Measurements from ENCODE around the gene ADD1.

ADD1 gene

GRCh38 chr4:2843263-2843940 lies at the start of gene ADD1:
Gene ADD1, plus strand, starts transcription at chr4:2843844. Its CDS starts 32,072 bp downstream, at chr4:2875916.
- peak; percentile 91 to 95 (median 93) for DNase-seq

GRCh38 chr4:2794486-2795299 lies 49.0 kb upstream of the ADD1 start:
- DNase-seq: no peak

GRCh38 chr4:2795300-2795892 lies 48.2 kb upstream of the ADD1 start:
- no peak for DNase-seq

GRCh38 chr4:2795893-2796848 lies 47.5 kb upstream of the ADD1 start:
- DNase-seq: peak in 1 of 3 experiments; percentile 40

- no peak for DNase-seq
Measured at GRCh38 chr4:2796849-2797544, 46.6 kb upstream of the ADD1 start.

- DNase-seq: no peak
Measured at GRCh38 chr4:2797545-2798305, 45.9 kb upstream of the ADD1 start.

- DNase-seq: peak in 1 of 3 experiments; percentile 19
Measured at GRCh38 chr4:2798399-2799223, 45.0 kb upstream of the ADD1 start.

- no peak for DNase-seq
Measured at GRCh38 chr4:2799224-2799911, 44.3 kb upstream of the ADD1 start.

GRCh38 chr4:2799971-2800690 lies 43.5 kb upstream of the ADD1 start:
- DNase-seq: no peak

- DNase-seq: no peak
Measured at GRCh38 chr4:2800691-2801596, 42.7 kb upstream of the ADD1 start.

GRCh38 chr4:2802618-2803531 lies 40.8 kb upstream of the ADD1 start:
- no peak for DNase-seq

- DNase-seq: no peak
Measured at GRCh38 chr4:2803624-2804448, 39.8 kb upstream of the ADD1 start.

GRCh38 chr4:2804449-2804972 lies 39.1 kb upstream of the ADD1 start:
- no peak for DNase-seq

- DNase-seq: no peak
Measured at GRCh38 chr4:2804973-2805501, 38.6 kb upstream of the ADD1 start.

- DNase-seq: no peak
Measured at GRCh38 chr4:2805712-2806389, 37.8 kb upstream of the ADD1 start.
